OCI-LY7 (cell line): ENCODE data around the gene AQP12B. TPM values are rescaled to one million over a fixed set of nuclear protein-coding genes. Genes with fewer than 3 reads are reported as not detected.

ENCODE experiments used
- BruUV-seq: library from RNA; stranded (reverse); fragments of 400-500 nt; replicated peaks from 2 replicates; lab custom pipeline; 2021; lab: Mats Ljungman, UMichigan
- CTCF ChIA-PET: fragments of 300-600 bp; sonication (Branson Sonifier 250); formaldehyde crosslinking; loops from one replicate; lab custom pipeline; 2022; ENCODE audit warnings: antibody characterized with exemption; ENCODE audit not compliant: unreplicated experiment; lab: Charles Lee
- POLR2A ChIA-PET: fragments of 300-600 bp; sonication (Branson Sonifier 250); formaldehyde crosslinking; loops from one replicate; lab custom pipeline; 2022; ENCODE audit warnings: antibody characterized with exemption; lab: Charles Lee
- DNase-seq: peaks from one replicate; pipeline ENCODE4 v3.0.0-alpha.2; 2015; ENCODE audit warnings: low spot score
- H2AFZ ChIP-seq: fragments of 200-600 bp; sonication (generic), shearing (Covaris generic); 2 replicates; pipeline ENCODE4 v1.6.1; 2014; ENCODE audit warnings: mild to moderate bottlenecking, antibody characterized with exemption, low read length, moderate library complexity
- H3K27ac ChIP-seq: fragments of 200-600 bp; sonication (generic); 2 replicates; pipeline ENCODE4 v1.5.1; 2014; ENCODE audit warnings: mixed run types, low read depth, mild to moderate bottlenecking, moderate library complexity, low read length, inconsistent platforms; ENCODE audit not compliant: poor library complexity, severe bottlenecking
- H3K36me3 ChIP-seq: fragments of 200-600 bp; sonication (generic); 2 replicates; pipeline ENCODE4 v1.6.1; 2014; ENCODE audit warnings: mild to moderate bottlenecking, antibody characterized with exemption, low read length, moderate library complexity, mixed read lengths; ENCODE audit not compliant: insufficient read depth
- H3K4me1 ChIP-seq: fragments of 200-600 bp; sonication (generic); 2 replicates; pipeline ENCODE4 v1.5.1; 2014; ENCODE audit warnings: mild to moderate bottlenecking, low read length; ENCODE audit not compliant: insufficient read depth, poor library complexity, severe bottlenecking
- H3K4me2 ChIP-seq: fragments of 200-600 bp; sonication (generic); 2 replicates; pipeline ENCODE4 v1.6.1; 2014; ENCODE audit warnings: mild to moderate bottlenecking, low read length
- H3K4me3 ChIP-seq: fragments of 200-600 bp; sonication (generic); 2 replicates; pipeline ENCODE4 v1.5.1; 2014; ENCODE audit warnings: mild to moderate bottlenecking, low read depth, low read length; ENCODE audit not compliant: poor library complexity, severe bottlenecking
- H3K79me2 ChIP-seq: fragments of 200-600 bp; sonication (generic); 2 replicates; pipeline ENCODE4 v1.6.1; 2016; ENCODE audit warnings: low read depth, mild to moderate bottlenecking, low read length, moderate library complexity, mixed read lengths; ENCODE audit not compliant: insufficient read depth
- H3K9me2 ChIP-seq: fragments of 200-600 bp; sonication (generic); 2 replicates; pipeline ENCODE4 v1.6.1; 2016; ENCODE audit warnings: mild to moderate bottlenecking, low read length, mixed read lengths; ENCODE audit not compliant: insufficient read depth
- H3K9me3 ChIP-seq: fragments of 200-600 bp; sonication (generic); 2 replicates; pipeline ENCODE4 v1.6.1; 2014; ENCODE audit warnings: mild to moderate bottlenecking, mixed run types, low read length, mixed read lengths
- H4K20me1 ChIP-seq: fragments of 200-600 bp; sonication (generic); 2 replicates; pipeline ENCODE4 v1.6.1; 2014; ENCODE audit warnings: mild to moderate bottlenecking, antibody characterized with exemption, low read length, moderate library complexity, mixed read lengths; ENCODE audit not compliant: insufficient read depth
- EZH2phosphoT487 ChIP-seq: fragments of 200-600 bp; sonication (generic); IDR thresholded peaks from 2 replicates; pipeline ENCODE4 v1.6.1; 2018; ENCODE audit warnings: low read depth, borderline replicate concordance, mild to moderate bottlenecking, mixed run types, antibody characterized with exemption, low read length, moderate library complexity, mixed read lengths
- intact Hi-C: fragments of 100-400 bp; cut with micrococcal nuclease; formaldehyde crosslinking; loops from one replicate; pipeline ENCODE4 v1.10.0; 2022; ENCODE audit not compliant: unreplicated experiment
- total RNA-seq, 2 experiments: library from RNA; depleted of rRNA in 1 of 2; stranded (reverse); fragments of >200 nt in 1 of 2; shearing (Covaris generic) in 1 of 2; gene quantifications; 2 replicates each; pipeline ENCODE4 v1.2.3, GENCODE V29; 2014 to 2022
- TF ChIP-seq, protein P1 (sequence below): fragments of 200-600 bp; sonication (generic); conservative IDR thresholded peaks from 2 replicates; pipeline ENCODE4 v1.5.1; 2014; ENCODE audit warnings: mild to moderate bottlenecking, antibody characterized with exemption, low read length, moderate library complexity, mixed read lengths

Gene AQP12B
- total RNA-seq, 2 experiments from 2014 or later, result not detected

DNA sequence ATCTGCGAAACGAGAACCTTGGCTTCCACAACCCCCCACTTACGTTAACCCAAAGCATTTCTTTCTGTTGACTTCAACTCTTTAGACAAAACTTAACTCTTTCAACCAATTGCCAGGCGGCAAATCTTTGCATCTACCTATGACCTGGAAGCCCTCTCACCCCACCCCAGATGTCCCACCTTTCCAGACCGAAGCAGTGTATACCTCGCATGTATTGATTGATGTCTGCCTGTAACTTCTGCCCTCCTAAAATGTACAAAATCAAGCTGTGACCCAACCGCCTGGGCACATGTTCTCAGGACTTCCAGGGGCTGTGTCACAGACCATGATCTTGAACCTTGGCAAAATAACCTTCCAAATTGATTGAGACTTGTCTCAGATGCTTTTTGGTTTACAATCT is 12.3 kb downstream of the AQP12B start:
- no TSS peak for BruUV-seq
- no peaks in the 10 kb centered on the region for H3K4me1 ChIP-seq
- no peaks in the 10 kb centered on the region for H3K9me2 ChIP-seq
- H4K20me1 ChIP-seq, result no peaks in the 10 kb centered on the region
- no peaks in the 10 kb centered on the region for H3K79me2 ChIP-seq
- TF ChIP-seq, protein P1, sequence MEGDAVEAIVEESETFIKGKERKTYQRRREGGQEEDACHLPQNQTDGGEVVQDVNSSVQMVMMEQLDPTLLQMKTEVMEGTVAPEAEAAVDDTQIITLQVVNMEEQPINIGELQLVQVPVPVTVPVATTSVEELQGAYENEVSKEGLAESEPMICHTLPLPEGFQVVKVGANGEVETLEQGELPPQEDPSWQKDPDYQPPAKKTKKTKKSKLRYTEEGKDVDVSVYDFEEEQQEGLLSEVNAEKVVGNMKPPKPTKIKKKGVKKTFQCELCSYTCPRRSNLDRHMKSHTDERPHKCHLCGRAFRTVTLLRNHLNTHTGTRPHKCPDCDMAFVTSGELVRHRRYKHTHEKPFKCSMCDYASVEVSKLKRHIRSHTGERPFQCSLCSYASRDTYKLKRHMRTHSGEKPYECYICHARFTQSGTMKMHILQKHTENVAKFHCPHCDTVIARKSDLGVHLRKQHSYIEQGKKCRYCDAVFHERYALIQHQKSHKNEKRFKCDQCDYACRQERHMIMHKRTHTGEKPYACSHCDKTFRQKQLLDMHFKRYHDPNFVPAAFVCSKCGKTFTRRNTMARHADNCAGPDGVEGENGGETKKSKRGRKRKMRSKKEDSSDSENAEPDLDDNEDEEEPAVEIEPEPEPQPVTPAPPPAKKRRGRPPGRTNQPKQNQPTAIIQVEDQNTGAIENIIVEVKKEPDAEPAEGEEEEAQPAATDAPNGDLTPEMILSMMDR, result no peak
- TF ChIP-seq EZH2phosphoT487, result no peak
- no peaks in the 10 kb centered on the region for H3K36me3 ChIP-seq
- H3K4me2 ChIP-seq, result no peak overlapping the region
- H3K9me3 ChIP-seq, result no peaks in the 10 kb centered on the region
- DNase-seq, result no peak
- no peak overlapping the region for H2AFZ ChIP-seq
- intact Hi-C loops, result no loop called here
- ChIA-PET CTCF (no interaction called here), POLR2A (no interaction called here)
- H3K4me3 ChIP-seq, result no peak overlapping the region
- no peak overlapping the region for H3K27ac ChIP-seq

DNA sequence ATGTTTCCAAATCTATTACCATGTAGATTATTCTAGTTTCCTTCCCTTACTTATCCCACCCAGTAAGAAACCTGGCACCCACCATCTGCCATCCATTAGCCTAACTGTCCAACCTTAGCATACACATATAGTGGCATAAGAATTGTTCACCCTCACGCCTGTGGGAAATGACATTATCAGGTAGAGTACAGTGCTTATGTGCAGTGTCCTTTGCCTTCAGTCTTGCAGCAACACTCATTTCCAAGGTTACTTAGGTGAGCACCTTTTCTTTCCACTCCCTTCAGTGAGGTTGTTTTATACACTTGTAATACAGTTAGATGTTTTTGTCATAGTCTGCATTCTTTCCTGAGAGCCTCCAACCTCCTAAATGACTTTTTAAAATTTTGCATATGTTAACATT is 18.1 kb downstream of the AQP12B start:
- no peak overlapping the region for H2AFZ ChIP-seq
- no TSS peak for BruUV-seq
- H3K9me3 ChIP-seq, result no peaks in the 10 kb centered on the region
- no peaks in the 10 kb centered on the region for H3K9me2 ChIP-seq
- ChIA-PET POLR2A (no interaction called here), CTCF (no interaction called here)
- intact Hi-C loops, result no loop called here
- TF ChIP-seq, protein P1, result no peak
- no peak for TF ChIP-seq EZH2phosphoT487
- H3K4me1 ChIP-seq, result no peaks in the 10 kb centered on the region
- no peak overlapping the region for H3K4me2 ChIP-seq
- H3K4me3 ChIP-seq, result no peak overlapping the region
- no peaks in the 10 kb centered on the region for H3K79me2 ChIP-seq
- H3K27ac ChIP-seq, result no peak overlapping the region
- H3K36me3 ChIP-seq, result no peaks in the 10 kb centered on the region
- DNase-seq, result no peak
- no peaks in the 10 kb centered on the region for H4K20me1 ChIP-seq

DNA sequence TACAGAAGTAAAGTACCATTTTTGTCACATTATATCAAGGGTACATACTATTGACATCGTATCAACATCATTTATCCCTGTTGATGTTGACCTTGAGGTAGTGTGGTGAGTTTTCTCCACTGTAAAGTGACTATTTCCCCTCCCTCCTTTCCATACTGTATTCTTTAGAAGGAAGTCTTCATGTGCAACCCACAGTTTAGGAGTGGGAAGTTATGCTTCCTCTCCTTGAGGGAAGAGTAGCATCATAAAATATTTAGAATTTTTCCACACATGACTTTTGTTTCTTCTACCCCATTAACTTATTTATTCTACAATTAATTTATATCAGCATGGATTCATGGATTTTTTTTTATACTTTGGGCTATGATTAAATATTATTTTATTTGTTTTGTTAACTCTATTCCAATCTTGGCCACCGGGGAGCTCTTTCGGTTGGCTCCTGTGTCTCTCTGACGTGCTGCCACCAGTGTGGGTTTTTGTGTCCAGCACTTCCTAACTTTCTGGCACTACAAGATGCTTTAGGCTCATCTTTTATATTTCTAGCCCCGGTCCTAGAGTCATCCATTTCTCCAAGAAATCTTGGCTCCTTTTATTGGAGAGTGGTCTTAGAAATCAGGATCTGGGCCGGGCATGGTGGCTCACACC is 19.0 kb downstream of the AQP12B start:
- H3K4me2 ChIP-seq, result no peak overlapping the region
- no peaks in the 10 kb centered on the region for H3K9me2 ChIP-seq
- no peak overlapping the region for H3K4me3 ChIP-seq
- ChIA-PET POLR2A (no interaction called here), CTCF (no interaction called here)
- intact Hi-C loops, result no loop called here
- H3K9me3 ChIP-seq, result no peaks in the 10 kb centered on the region
- H3K36me3 ChIP-seq, result no peaks in the 10 kb centered on the region
- no peaks in the 10 kb centered on the region for H4K20me1 ChIP-seq
- no peaks in the 10 kb centered on the region for H3K79me2 ChIP-seq
- TF ChIP-seq, protein P1, result peak; percentile 40; the same call in 1 of the 2 replicates
- TF ChIP-seq EZH2phosphoT487, result no peak
- no peak overlapping the region for H2AFZ ChIP-seq
- BruUV-seq, result no TSS peak
- DNase-seq, result no peak
- no peaks in the 10 kb centered on the region for H3K4me1 ChIP-seq
- H3K27ac ChIP-seq, result no peak overlapping the region
